GM18499 (cell line): Measurements from ENCODE around the gene SLC11A2.
"Not testable (repeated sequence)": the region's sequence is repeated elsewhere in the genome, so short reads cannot be mapped to it uniquely, and the experiment has no call there.

Experiments used
- ATAC-seq: cut with Tn5 transposase; IDR thresholded peaks from one replicate; pipeline ENCODE4 v1.9.1; 2021; ENCODE audit warnings: moderate number of reproducible peaks; ENCODE audit not compliant: insufficient read depth, unreplicated experiment

SLC11A2 gene

DNA sequence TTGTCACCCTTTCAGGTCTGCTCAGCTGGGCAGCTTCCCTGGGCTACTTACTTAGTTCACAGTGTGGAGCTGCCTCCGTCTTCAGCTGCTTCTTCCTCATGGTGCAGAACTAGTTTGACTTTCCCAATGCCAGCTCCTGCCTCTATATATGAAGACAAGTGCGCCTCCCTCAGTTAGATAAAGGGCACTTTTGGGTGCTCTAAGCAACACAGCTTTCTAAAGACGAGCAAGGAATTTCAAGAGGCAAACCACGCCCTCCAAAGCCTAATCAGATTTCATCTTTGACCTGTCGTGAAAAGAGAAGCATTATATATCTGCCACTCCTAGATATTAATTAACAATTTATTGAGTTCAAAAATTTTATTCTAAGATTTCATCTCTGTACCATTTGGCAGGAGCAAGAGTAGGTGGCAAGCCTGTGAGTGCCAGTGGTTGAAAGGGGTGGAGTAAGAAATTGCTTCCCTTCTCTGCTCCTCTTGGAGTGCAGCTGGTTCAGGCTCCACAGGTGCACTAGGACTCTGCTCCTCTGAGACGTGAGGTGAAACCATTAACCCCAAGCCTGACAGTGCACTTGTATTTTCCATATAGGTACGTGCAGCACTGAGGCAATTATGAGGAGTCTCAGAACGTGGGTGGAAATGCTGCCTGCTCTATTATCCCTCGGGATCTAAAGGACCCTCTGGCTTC is 2.1 kb upstream of the SLC11A2 start:
- no peak for ATAC-seq

DNA sequence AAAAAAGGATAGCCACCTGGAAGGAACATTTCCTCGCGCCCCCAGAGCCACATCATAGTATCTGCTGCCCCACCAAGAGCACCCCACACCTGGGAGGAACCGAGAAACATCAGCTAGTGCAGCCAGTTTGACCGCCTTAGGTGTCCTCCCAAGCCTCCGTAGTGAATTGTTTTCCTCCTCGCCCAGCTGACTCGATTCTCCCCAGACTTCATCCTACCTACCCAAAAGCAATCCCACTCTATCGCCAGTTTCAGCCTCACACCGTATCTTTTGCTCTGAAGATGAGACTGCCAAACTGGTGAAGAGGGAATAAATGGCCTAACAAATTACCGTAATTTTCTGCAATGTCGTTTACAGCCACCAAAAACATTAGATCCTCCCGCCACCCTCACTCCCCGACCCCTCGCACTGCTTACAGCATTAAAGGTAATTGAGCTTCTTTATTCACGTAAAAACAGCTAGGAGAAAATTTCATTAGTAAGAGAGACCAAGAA is 1.2 kb upstream of the SLC11A2 start:
- no peak for ATAC-seq

DNA sequence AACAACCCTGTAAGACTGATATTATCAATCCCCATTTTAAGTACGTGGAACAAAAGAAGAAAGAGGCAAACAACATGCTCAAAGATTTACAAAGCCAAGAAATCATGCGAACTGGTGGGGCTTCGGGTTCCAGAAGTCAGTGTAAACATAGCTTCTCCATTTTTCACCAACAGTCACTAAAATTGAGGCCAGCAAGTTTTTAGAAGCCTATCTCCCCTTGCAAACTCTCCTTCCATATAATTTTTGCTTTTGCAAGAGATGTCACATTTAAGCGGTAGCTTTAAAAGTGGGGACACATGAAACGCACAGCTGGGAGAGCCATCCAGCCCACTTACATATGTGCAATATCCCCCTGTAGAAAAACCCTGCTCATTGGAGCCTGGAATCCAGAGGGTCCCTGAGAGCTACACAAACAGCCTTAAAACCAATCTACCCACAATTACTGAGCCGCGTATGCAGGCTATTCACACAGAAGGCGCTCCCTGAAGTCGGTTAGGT is 797 bp downstream of the SLC11A2 start:
- ATAC-seq, result no peak

- no peak for ATAC-seq
Observed at GRCh38 chr12:51023625-51024382, 2.4 kb downstream of the SLC11A2 start.

DNA sequence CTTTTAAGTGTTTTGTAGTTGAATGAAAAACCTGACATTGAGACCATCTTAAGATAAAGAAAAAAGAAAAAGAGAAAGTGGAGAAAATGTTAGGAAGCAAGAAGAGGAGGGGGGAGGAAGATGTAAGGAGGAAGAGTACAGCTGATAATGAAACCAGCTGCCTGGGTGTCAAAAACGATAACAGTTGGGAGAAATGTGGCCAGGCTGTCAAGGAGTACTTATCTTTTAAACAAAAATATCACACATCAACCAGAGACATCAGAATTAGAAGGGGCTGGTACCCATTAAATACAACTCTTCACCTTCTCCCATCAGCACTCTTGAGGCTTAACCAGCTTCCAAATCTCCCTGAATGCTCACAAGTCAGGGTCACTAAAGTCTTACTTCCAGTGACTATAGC is 4.5 kb downstream of the SLC11A2 start:
- ATAC-seq, result no peak

- no peak for ATAC-seq
Observed at GRCh38 chr12:51020448-51021182, 5.6 kb downstream of the SLC11A2 start.

DNA sequence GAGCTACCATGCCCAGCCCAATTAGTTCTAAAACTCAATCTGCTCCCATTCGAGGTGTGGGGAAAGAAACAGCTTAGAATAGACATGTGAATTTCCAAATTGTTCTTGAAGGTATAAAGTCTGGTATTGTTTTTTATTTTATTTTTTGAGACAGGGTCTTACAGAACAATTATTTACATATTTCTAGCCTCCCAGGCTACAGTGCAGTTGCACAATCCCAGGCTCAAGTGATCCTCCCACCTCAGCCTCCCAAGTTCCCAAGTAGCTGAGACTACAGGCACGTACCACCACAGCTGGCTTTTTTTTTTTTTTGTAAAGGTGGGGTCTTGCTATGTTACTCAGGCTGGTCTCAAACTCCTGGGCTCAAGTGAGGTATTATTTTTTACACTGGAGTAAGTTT is 6.3 kb downstream of the SLC11A2 start:
- no peak for ATAC-seq

DNA sequence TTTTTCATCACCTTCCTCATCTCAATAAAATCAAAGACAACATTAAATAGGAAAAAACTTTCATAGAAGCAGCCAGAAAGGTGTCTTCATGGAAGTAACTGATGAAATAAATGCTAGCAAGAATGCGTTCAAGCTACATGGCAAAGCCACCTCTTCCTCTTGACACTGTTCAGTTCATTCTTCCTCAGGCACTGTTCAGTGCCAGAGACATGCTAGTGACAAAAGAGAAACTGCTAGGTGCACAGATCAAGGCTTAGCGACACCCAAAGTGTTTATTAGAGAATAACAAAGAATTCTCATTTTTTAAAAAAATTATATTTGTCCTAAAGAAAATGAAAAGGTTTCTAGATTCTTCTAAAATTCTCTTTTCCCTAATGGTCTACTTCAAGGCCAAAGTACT is 7.2 kb downstream of the SLC11A2 start:
- ATAC-seq, result no peak

- no peak for ATAC-seq
Observed at GRCh38 chr12:51017452-51017851, 8.7 kb downstream of the SLC11A2 start.

DNA sequence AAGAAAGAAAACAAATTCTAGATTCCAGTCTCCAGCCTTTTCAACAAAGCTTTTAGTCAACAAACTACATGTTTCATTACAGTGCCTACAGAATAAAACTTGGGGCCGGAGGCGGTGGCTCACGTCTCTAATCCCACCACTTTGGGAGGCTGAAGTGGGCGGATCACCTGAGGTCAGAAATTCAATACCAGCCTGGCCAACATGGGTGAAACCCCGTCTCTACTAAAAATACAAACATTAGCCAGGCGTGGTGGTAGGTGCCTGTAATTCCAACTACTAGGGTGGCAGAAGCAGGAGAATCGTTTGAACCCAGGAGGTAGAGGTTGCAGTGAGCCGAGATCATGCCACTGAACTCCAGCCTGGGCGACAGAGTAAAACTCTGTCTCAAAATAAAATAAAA is 11.7 kb downstream of the SLC11A2 start:
- not testable (repeated sequence) for ATAC-seq

DNA sequence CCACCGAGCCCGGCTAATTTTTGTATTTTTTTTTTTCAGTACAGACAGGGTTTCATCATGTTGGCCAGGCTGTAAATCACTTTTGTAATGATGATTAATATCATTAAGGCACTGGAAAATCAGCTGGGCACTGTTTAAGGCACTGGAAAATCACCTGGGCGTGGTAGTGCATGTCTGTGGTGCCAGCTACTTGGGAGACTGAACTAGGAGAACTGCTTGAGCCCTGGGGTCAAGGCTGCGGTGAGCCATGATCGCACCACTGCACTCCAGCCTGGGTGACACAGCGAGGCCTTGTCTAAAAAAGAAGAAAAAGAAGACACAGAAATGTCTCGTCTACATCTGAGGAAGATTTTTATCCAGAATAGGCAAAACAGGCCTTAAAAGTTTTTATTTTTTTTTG is 12.7 kb downstream of the SLC11A2 start:
- ATAC-seq, result no peak

- ATAC-seq, result no peak
Observed at GRCh38 chr12:51012570-51013236, 13.5 kb downstream of the SLC11A2 start.

DNA sequence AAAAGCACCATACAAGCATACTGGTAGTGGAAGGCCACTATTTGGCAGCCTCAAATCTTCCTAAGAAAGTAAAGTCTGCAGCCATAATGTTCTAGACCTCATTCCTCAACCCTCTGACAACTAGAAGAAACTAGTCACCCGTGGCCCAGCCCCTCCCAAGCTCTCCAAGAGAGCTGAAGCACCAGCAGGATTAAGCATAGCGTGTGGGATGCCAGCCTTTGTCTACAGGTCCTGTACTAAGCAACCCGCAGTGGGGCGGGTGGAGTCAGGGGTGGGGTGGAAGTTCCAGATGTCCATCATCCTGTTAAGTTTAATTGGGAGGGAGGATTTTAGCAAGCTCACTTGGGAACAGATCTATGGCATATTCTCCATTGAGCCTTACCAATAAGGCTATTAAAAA is 14.2 kb downstream of the SLC11A2 start:
- ATAC-seq, result no peak

DNA sequence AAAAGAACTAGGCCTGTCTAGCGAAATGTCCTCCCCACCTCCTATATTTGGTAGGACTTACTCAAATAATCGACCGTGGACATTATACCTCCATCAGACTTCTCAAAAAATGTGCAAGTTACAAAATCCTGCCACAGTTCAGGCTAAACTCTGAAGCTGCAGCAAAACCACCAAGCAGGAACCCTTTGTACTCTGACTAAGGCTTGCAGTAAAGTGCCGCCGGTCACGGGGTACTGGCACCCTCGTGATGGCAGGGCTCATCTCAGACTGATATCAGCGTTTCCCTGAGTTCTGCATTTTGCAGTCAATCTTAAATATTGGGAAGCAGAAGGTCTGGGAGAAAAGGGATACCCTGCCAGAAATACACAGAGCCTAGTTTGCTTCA is 17.1 kb downstream of the SLC11A2 start:
- no peak for ATAC-seq

GRCh38 chr12:51008329-51009055 is 17.7 kb downstream of the SLC11A2 start:
- no peak for ATAC-seq

GRCh38 chr12:51005671-51006070 is 20.5 kb downstream of the SLC11A2 start:
- ATAC-seq, result no peak

DNA sequence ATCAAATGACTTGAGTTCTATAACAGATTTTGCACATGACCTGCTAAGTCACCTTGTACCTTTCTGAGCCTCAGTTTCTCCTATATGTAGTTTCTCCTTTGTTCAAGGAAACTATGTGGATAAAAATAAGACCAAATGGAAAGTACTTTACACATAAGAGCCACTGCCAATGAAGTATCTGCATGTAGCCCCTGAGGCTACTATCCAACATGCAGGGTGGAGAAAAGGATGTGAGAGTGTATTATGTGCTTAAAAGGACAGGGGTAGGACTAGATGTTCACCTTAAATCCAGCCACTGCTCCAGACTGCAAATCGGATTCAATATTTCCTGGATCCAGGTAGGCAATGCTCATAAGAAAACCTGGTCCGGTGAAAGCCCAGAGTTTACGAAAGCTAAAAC is 21.2 kb downstream of the SLC11A2 start:
- ATAC-seq, result no peak

- ATAC-seq, result no peak
Observed at GRCh38 chr12:51004504-51004903, 21.7 kb downstream of the SLC11A2 start.

GRCh38 chr12:51001799-51002198 is 24.4 kb downstream of the SLC11A2 start:
- no peak for ATAC-seq

GRCh38 chr12:51000245-51000644 is 25.9 kb downstream of the SLC11A2 start:
- no peak for ATAC-seq
